ENCODE measurements around the gene ASH1L.

Gene ASH1L

GRCh38 chr1:155383406-155383805 is 179.2 kb downstream of the ASH1L start:
- H3K4me3 ChIP-seq (ENCODE audit: low read length) = no peak overlapping the region
- TF ChIP-seq CTCF (IDR thresholded peaks at IDR 0.05; ENCODE audit: insufficient read depth, low read depth, low read length, missing control alignments) = no peak
- peak; percentile 7 for DNase-seq (ENCODE audit: low read depth)

- TF ChIP-seq CTCF (IDR thresholded peaks at IDR 0.05; ENCODE audit: insufficient read depth, low read depth, low read length, missing control alignments) = no peak
- DNase-seq (ENCODE audit: low read depth) = peak; percentile 4
- no peak overlapping the region for H3K4me3 ChIP-seq (ENCODE audit: low read length)
Observed at GRCh38 chr1:155379631-155380090, 182.9 kb downstream of the ASH1L start.

- no peak overlapping the region for H3K4me3 ChIP-seq (ENCODE audit: low read length)
- DNase-seq (ENCODE audit: low read depth) = no peak
- no peak for TF ChIP-seq CTCF (IDR thresholded peaks at IDR 0.05; ENCODE audit: insufficient read depth, low read depth, low read length, missing control alignments)
Observed at GRCh38 chr1:155379180-155379579, 183.4 kb downstream of the ASH1L start.

- no peak for DNase-seq (ENCODE audit: low read depth)
- no peak for TF ChIP-seq CTCF (IDR thresholded peaks at IDR 0.05; ENCODE audit: insufficient read depth, low read depth, low read length, missing control alignments)
- H3K4me3 ChIP-seq (ENCODE audit: low read length) = no peak overlapping the region
Observed at GRCh38 chr1:155360051-155360450, 202.6 kb downstream of the ASH1L start.

DNA sequence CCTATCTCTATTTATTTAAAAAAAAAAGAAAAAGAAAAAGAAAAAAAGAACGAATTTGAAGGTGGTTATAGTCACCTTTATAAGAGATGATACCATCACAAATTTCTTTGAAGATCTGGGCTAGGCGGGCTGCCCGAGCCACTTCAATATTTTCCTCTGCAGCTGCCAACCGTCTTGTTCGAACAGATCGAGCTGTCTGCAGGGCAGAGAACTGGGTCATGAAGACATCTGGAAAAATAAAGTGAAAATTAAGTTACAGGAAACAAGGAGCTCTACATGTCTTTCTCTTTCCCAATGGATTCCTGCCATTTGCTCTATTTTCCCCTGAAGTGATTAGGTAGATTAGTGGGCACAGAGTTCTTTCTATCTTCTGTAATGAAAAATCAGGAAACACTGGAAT is 210.0 kb downstream of the ASH1L start:
- no peak for TF ChIP-seq CTCF (IDR thresholded peaks at IDR 0.05; ENCODE audit: insufficient read depth, low read depth, low read length, missing control alignments)

DNA sequence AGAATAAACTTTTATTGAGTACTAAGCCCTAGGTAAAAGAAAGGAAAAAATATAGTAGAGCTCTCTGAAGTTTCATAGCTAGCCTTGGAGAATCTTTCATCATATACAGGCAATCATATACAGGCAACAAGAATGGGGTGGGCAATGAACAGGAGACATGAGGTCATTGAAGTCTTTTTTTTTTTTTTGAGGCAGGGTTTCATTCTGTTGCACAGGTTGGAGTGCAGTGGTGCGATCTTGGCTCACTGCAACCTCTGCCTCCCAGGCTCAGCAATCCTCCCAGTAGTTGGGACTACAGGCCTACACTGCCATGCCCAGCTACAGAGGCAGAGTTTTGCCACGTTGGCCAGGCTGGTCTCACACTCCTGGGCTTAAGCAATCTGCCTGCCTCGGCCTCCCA is 219.8 kb downstream of the ASH1L start:
- no peak for TF ChIP-seq CTCF (IDR thresholded peaks at IDR 0.05; ENCODE audit: insufficient read depth, low read depth, low read length, missing control alignments)
- DNase-seq (ENCODE audit: low read depth) = no peak
- no peak overlapping the region for H3K4me3 ChIP-seq (ENCODE audit: low read length)

More for the DNA sequence above, 210.0 kb downstream of the ASH1L start:
- H3K4me3 ChIP-seq (ENCODE audit: low read length) = no peak overlapping the region
- DNase-seq (ENCODE audit: low read depth) = no peak

- TF ChIP-seq CTCF (IDR thresholded peaks at IDR 0.05; ENCODE audit: insufficient read depth, low read depth, low read length, missing control alignments) = no peak
- no peak for DNase-seq (ENCODE audit: low read depth)
Observed at GRCh38 chr1:155339515-155340097, 223.0 kb downstream of the ASH1L start.

More at GRCh38 chr1:155339515-155340097, 223.0 kb downstream of the ASH1L start:
- H3K4me3 ChIP-seq (ENCODE audit: low read length) = no peak overlapping the region
